ENCODE results near the gene DAGLA.

GRCh38 chr11:61764606-61765260 lies 84.5 kb downstream of the DAGLA start:
- TF ChIP-seq CTCF (IDR thresholded peaks at IDR 0.05; ENCODE audit: extremely low read depth in 1 of 2, insufficient read depth in 1 of 2, low read depth in 1 of 2, low read length in 2 of 2) = no peak
- no peak for TF ChIP-seq MYC (IDR thresholded peaks at IDR 0.05; ENCODE audit: low read depth, low read length)
- TF ChIP-seq EZH2 (IDR thresholded peaks at IDR 0.05; ENCODE audit: borderline replicate concordance, low read depth, low read length, severe bottlenecking) = no peak

Measured in endothelial cell of umbilical vein (primary cell).